Stimulated activated CD4-positive, alpha-beta T cell treated with anti-CD3 and anti-CD28 coated beads, Interleukin-1b, Interleukin-23, amount 100 ng/mL, for 48 hours (primary cell): ENCODE results near the gene LAMA3.

Source experiments
- DNase-seq: peaks from one replicate; pipeline ENCODE4 v3.0.0-alpha.2; 2020

Gene LAMA3

GRCh38 chr18:23880931-23881617, 191.8 kb downstream of the LAMA3 start:
- no peak for DNase-seq

- no peak for DNase-seq
Measured at GRCh38 chr18:23881778-23882177, 192.5 kb downstream of the LAMA3 start.

- DNase-seq = no peak
Measured at GRCh38 chr18:23882616-23883276, 193.5 kb downstream of the LAMA3 start.

GRCh38 chr18:23883277-23883790, 194.1 kb downstream of the LAMA3 start:
- no peak for DNase-seq

GRCh38 chr18:23884681-23885375, 195.6 kb downstream of the LAMA3 start:
- DNase-seq = no peak

- no peak for DNase-seq
Measured at GRCh38 chr18:23885750-23886149, 196.5 kb downstream of the LAMA3 start.

GRCh38 chr18:23887035-23887434, 197.8 kb downstream of the LAMA3 start:
- no peak for DNase-seq

GRCh38 chr18:23887493-23887892, 198.2 kb downstream of the LAMA3 start:
- no peak for DNase-seq

GRCh38 chr18:23888881-23889280, 199.6 kb downstream of the LAMA3 start:
- no peak for DNase-seq

- DNase-seq = no peak
Measured at GRCh38 chr18:23889907-23890306, 200.7 kb downstream of the LAMA3 start.

- DNase-seq = no peak
Measured at GRCh38 chr18:23890589-23890988, 201.3 kb downstream of the LAMA3 start.

GRCh38 chr18:23893653-23894052, 204.4 kb downstream of the LAMA3 start:
- DNase-seq = no peak

GRCh38 chr18:23894661-23895175, 205.5 kb downstream of the LAMA3 start:
- DNase-seq = no peak

GRCh38 chr18:23897291-23897690, 208.0 kb downstream of the LAMA3 start:
- DNase-seq = no peak

- DNase-seq = no peak
Measured at GRCh38 chr18:23897733-23898132, 208.5 kb downstream of the LAMA3 start.

- no peak for DNase-seq
Measured at GRCh38 chr18:23900994-23901393, 211.7 kb downstream of the LAMA3 start.

GRCh38 chr18:23902396-23902795, 213.1 kb downstream of the LAMA3 start:
- DNase-seq = no peak

GRCh38 chr18:23903971-23904370, 214.7 kb downstream of the LAMA3 start:
- no peak for DNase-seq

- no peak for DNase-seq
Measured at GRCh38 chr18:23906658-23907057, 217.4 kb downstream of the LAMA3 start.

- no peak for DNase-seq
Measured at GRCh38 chr18:23908827-23909226, 219.6 kb downstream of the LAMA3 start.

- DNase-seq = no peak
Measured at GRCh38 chr18:23910032-23910431, 220.8 kb downstream of the LAMA3 start.

GRCh38 chr18:23912356-23912755, 223.1 kb downstream of the LAMA3 start:
- DNase-seq = no peak

GRCh38 chr18:23916338-23916737, 227.1 kb downstream of the LAMA3 start:
- no peak for DNase-seq
